ENCODE results near the gene L3MBTL3.

Gene L3MBTL3

GRCh38 chr6:130183271-130184222, 165.2 kb downstream of the L3MBTL3 start:
- no peak for DNase-seq (ENCODE audit: low read depth in 2 of 2)

- DNase-seq (ENCODE audit: low read depth in 2 of 2) = no peak
These were observed 167.3 kb downstream of the L3MBTL3 start for GRCh38 chr6:130185658-130186057.

GRCh38 chr6:130187335-130188206, 169.2 kb downstream of the L3MBTL3 start:
- no peak for DNase-seq (ENCODE audit: low read depth in 2 of 2)

- DNase-seq (ENCODE audit: low read depth in 2 of 2) = no peak
These were observed 170.0 kb downstream of the L3MBTL3 start for GRCh38 chr6:130188207-130188899.

DNA sequence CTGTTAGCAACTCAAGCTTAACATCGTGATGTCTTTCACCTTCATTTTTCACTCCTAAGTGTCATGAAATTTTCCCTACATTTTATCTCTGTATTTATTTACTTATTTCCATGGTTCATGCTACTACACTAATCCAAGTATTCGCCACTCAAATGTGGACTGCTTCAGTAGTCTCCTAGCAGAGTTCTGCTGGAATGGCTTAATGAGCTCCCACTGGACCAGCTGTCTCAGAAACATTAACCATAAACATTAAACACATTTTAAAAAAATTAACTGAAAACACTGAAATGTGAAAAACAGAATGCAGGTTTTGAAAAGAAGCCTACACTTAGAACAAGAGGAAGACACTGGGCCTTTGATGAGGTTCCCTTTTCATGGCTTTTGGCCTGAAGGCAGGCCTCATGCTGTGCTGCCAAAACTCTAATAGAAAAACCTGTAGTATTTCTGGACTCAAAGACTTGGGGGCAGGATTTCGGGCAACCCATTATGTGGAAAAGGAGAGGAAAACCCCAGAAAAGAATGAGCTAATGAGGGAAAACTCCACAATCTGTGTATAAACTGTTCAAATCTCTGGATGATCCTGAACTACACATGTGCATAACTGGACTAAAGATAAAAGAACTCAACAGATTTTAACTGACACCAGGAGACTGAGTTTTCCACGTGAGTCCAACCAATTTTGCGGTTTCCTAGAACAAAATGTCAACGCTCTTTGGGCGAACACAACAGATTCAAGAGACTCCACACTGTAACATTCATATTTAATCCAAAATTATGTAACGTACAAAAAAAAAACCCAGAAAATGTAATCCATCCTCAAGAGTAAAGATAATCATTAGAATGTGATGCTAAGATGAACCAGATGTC, 171.4 kb downstream of the L3MBTL3 start:
- DNase-seq (ENCODE audit: low read depth in 2 of 2) = no peak

All from activated CD4-positive, alpha-beta T cell treated with anti-CD3 and anti-CD28 coated beads for 24 hours (primary cell).